ENCODE measurements around the gene MRC1.

MRC1 gene

GRCh38 chr10:17779784-17780183 lies 29.4 kb upstream of the MRC1 start:
- TF ChIP-seq CTCF (IDR thresholded peaks at IDR 0.05) = no peak

- no peak for TF ChIP-seq CTCF (IDR thresholded peaks at IDR 0.05)
These were observed 28.4 kb upstream of the MRC1 start for GRCh38 chr10:17780727-17781126.

- TF ChIP-seq CTCF (IDR thresholded peaks at IDR 0.05) = no peak
These were observed 27.3 kb upstream of the MRC1 start for GRCh38 chr10:17781856-17782255.

GRCh38 chr10:17782921-17783665 lies 26.1 kb upstream of the MRC1 start:
- TF ChIP-seq CTCF (IDR thresholded peaks at IDR 0.05) = no peak

- no peak for TF ChIP-seq CTCF (IDR thresholded peaks at IDR 0.05)
These were observed 25.4 kb upstream of the MRC1 start for GRCh38 chr10:17783751-17784150.

- no peak for TF ChIP-seq CTCF (IDR thresholded peaks at IDR 0.05)
These were observed 24.5 kb upstream of the MRC1 start for GRCh38 chr10:17784688-17785087.

- no peak for TF ChIP-seq CTCF (IDR thresholded peaks at IDR 0.05)
These were observed 23.7 kb upstream of the MRC1 start for GRCh38 chr10:17785276-17785930.

All from LNCAP (cell line).